Measurements from ENCODE around the gene SMIM10L2A.
"Not testable (repeated sequence)": the region's sequence is repeated elsewhere in the genome, so short reads cannot be mapped to it uniquely, and the experiment has no call there.

Gene SMIM10L2A

DNA sequence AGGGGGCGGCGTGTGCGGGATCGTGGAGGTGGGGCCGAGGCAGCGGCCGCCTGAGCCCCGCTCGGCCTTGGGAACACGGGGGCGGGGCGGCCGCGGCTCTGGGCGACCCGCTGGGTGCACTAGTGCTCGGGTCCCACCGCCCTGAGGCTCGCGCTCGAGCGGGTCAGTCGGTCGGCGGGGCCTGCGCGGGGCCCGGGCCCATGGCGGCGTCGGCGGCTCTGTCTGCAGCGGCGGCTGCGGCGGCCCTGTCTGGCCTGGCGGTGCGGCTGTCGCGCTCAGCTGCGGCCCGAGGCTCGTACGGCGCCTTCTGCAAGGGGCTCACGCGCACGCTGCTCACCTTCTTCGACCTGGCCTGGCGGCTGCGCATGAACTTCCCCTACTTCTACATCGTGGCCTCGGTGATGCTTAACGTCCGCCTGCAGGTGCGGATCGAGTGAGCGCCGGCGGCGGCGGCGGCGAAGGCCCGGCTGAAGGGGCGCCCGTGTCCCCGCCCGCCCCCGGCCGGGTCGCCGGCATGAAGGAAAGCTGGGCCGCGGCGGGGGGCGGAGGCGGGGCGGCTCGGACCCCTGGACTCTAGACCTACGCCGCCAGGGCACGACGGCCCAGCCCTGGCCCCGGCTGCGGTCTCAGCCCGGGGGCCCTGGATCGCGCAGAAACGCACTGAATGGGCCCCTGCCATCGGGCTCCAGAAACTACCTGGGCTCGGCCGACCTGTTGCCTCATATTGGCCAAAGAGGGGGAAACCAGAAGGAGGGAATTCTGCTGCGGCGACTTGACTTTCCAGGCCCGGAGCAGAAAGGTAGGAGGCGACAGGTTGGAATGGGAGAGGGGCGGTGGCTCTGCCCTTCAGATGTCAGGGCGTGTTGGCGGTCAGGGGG, at the start of gene SMIM10L2A:
Gene SMIM10L2A (plus strand): TSS at position 13 of the 878 bp plus-strand sequence. CDS start 188 bp downstream, at position 201.
- FAIRE-seq: no peak

- no peak for FAIRE-seq
These were observed 48.4 kb upstream of the SMIM10L2A start for GRCh38 chrX:135373357-135373756.

DNA sequence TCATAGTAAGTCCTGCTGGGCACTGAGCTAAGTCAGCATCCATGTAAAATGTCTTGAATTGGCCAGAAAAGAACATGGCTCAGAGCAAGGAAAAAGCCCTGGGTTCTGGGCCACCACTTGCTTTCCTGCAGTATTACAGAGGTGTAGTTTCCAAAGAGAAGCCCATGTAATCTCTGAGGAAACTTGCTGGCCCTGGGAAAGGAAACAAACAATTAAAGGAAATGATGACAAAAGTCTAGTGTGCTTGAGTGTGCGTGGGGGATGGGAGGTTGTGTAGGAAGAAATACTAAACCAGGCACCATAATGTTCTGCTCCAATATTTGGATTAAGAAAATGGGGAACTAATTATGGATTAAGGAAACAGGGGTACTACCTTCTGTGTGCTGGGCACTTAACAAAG, 39.5 kb upstream of the SMIM10L2A start:
- no peak for FAIRE-seq

DNA sequence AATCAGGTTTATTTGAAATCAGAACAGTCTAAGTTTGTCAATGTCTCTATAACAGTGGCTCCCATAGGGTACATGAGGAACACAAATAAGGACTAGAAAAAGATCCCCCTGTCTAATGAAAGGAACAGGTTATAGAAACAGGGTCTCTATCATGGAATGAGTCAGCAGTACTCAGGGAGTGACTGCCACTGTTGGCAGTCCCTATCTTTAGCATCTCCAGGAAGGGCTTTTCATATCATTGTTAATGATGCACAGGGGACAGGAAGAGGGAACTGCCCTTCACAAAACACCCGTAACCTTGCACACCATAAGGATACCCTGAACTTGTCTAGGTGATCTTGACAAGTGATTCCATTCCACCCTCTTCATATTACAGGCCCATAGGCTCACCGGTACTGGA, 38.5 kb upstream of the SMIM10L2A start:
- no peak for FAIRE-seq

GRCh38 chrX:135384161-135384836, 37.4 kb upstream of the SMIM10L2A start:
- no peak for FAIRE-seq

DNA sequence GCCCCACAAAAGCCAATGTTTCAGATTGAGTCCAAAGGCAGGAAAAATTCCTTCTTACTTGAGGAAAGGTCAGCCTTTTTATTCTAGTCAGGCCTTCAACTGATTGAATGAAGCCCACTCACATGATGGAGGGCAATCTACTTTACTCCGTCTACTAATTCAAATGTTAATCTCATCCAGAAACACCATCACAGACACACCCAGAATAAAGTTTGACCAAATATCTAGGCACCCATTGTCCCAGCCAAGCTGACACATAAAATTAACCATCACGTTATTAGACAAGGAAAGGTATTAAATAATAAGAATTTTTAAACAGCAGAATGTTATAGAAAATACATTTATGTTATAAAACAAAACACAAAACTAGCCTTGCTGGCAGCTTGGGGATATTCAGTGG, 32.9 kb upstream of the SMIM10L2A start:
- FAIRE-seq: no peak

DNA sequence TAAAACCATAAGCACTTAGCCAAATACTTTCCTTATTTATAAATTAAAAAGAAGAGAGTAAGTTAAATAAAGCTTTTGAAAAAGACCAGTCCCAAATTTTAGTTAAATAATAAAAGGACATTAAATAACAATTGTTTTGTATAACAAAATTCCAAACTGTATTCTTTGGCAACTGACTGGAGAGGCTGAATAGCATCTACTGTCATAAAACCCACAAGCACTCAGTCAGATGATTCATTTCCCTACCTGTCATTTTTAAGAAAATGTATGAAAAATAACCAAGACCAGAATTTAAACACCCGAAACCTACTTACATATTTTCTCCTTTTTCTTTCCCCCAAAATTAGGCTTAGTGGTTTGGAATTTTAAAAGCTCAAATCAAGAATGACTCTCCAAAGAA, 32.5 kb upstream of the SMIM10L2A start:
- FAIRE-seq: no peak

DNA sequence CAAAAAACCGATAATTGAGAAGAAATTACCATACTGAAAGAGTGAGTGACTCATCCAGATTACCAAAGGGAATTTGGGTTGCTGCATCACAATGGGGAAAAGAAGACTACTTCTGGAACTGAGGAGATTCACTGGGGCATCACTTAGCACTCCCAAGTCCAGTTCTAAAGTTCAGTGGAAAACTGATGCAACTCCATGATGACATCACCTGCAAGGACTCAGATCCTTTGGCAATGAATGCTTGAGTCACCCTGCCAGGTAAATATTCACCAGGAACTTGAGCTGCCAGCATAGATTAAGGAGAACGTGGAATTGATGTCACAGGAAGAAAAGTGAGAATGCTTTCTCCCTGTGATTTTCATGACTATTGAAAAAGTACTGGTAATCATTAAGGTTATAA, 32.0 kb upstream of the SMIM10L2A start:
- no peak for FAIRE-seq

DNA sequence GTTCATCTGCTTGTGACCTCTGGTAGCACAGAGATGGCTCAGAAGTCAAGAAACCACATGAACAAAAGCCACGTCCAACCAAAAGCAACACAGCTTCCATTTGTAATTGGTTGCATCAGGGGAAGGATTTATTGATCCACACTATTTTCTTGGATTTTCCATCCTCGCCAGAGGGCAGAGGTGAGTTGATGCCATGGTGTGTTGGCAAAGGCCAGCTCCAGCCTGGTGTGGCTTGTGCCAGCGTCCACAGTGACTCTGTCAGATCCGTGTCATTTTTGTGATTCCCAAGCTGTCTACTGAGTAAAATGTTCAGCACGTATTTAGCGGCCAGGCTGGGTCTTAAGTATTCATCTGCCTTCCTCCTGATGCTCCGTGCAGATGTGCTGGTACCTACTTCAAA, 30.0 kb upstream of the SMIM10L2A start:
- FAIRE-seq: no peak

- FAIRE-seq: no peak
These were observed 28.7 kb upstream of the SMIM10L2A start for GRCh38 chrX:135393051-135393450.

DNA sequence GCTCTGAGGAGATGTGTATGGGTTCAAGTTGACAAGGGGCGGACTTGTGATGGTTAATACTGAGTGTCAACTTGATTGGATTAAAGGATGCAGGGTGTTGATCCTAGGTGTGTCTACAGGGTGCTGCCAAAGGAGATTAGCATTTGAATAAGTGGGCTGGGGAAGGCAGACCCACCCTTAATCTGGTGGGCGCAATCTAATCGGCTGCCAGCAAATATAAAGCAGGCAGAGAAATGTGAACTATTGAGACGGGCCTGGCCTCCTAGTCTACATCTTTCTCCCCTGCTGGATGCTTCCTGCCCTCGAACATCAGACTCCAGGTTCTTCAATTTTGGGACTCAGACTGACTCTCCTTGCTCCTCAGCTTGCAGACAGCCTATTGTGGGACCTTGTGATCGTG, 26.7 kb upstream of the SMIM10L2A start:
- no peak for FAIRE-seq

DNA sequence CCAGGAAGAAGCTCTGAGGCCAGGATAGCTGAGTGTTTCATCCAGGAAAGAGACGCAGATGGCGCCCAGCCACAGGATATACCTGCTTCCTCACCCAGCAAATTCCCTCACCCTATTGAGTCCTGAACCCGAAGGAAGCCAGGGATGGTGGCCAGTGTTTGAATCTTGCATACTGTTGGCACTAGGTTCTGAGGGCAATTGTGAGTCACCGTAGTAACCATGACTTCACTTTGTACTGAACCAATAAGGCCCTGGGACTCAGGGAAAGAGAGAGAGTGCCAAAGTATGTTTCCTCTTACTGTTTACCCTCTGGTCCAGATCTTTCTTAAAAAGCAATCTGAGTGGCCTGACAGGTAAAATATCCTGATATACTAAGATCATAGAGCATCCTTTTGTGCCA, 25.6 kb upstream of the SMIM10L2A start:
- FAIRE-seq: no peak

DNA sequence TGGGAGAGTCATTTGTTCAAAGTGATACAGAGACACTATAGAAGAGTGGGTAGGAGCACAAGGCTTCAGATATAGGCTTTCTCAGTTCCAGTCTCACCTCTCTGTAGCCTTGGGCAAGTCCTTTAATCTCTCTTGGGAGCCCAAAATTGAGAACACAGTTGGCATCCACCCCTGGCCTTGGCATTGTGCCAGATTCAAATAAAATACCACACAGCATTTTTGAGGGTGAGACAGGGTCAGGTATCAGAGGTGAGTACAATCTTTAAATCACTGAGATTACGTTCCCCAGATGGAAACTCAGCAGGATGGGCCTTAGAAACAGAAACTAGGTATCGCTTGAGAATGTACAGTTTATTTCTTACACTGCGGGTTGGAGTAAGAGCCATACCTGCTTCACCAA, 25.2 kb upstream of the SMIM10L2A start:
- FAIRE-seq: no peak

DNA sequence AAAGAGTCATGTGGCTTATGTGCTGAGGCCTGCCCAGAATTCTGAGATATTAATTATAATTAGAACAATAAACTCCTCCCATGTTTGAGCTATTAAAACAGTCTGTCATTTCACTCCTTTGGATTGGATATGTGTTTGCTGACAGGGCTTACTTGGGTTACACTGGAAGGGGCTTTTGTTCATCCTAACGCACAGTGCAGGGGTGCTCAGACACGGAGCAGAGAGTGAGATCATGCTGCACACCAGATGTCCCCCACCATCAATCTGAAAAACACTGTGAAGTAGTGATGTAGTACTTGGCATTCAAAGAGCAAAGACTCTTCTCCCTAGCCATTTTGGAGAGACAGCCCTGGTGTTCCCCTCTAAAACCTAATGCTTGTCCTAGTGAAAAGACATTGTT, 24.1 kb upstream of the SMIM10L2A start:
- no peak for FAIRE-seq

GRCh38 chrX:135403374-135403773, 18.4 kb upstream of the SMIM10L2A start:
- no peak for FAIRE-seq

DNA sequence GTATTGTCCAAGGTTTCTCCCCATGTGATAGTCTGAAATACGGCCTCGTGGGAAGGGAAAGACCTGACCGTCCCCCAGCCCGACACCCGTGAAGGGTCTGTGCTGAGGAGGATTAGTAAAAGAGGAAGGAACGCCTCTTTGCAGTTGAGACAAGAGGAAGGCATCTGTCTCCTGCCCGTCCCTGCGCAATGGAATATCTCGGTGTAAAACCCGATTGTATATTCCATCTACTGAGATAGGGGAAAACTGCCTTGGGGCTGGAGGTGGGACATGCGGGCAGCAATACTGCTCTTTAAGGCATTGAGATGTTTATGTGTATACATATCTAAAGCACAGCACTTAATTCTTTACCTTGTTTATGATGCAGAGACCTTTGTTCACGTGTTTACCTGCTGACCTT, 15.3 kb upstream of the SMIM10L2A start:
- FAIRE-seq: not testable (repeated sequence)

DNA sequence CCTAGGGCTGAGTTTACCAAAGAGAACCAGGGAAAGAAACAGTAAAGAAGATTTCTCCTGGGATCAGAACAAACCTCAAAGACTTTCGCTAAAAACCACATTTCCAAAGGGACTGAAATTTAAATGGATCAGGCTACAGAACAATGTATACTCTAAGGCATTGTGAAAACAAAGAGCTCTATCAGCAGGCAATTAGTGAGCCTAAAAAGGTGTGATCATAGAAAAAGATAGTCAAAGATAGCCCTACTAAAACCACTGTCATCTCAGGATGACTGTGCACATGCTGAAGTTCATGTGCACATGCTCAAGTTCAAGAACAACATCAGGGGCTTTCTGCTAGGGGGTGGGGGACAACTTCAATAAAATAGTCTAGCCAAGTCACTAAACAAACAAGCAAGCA, 12.9 kb upstream of the SMIM10L2A start:
- no peak for FAIRE-seq

- FAIRE-seq: no peak
These were observed 10.7 kb upstream of the SMIM10L2A start for GRCh38 chrX:135410861-135411627.

- no peak for FAIRE-seq
These were observed 9.9 kb upstream of the SMIM10L2A start for GRCh38 chrX:135411893-135412292.

GRCh38 chrX:135416546-135416945, 5.2 kb upstream of the SMIM10L2A start:
- no peak for FAIRE-seq

DNA sequence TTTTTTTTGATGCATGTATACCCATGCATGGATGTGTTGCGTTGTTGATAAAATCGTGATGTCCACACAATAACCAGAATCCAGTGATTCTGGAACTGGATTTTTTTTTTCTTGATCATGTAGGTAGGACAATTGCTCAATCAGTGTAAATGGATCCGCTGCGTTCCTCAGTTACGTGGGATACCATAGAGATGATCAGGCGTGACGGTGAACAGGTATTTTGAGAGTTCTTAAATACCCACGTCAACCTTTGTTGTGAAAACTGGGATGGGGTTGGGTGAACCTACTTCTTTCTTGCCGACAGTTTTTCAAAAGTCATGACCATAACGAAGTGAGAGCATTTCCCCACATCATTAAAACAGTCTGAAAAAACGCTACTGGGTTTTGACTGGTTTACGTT, 913 bp upstream of the SMIM10L2A start:
- no peak for FAIRE-seq

- no peak for FAIRE-seq
These were observed 210 bp upstream of the SMIM10L2A start for GRCh38 chrX:135421537-135421931.

DNA sequence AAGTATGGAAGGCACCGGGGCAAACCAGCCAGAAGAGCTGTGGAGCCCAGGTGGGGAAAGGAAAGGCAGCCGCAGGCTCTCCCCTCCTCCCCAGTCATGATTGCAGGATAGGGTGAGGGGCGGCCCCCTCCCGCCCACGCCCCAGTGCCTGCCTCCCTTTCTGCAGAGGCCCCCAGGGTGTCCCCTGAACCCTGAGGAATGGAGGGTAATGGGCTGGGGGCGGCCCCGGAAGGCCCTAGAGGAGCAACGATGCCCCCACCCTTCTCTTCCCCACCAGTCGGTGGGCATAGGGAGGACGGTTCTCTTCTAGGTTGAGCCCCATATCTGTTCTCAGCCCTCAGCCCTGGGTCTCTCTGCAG, 1.0 kb downstream of the SMIM10L2A start:
- FAIRE-seq: not testable (repeated sequence)

Data from A204.1 (cell line).